GM12878 (cell line): ENCODE measurements around the gene DST.

ENCODE experiments used
- CBFB ChIP-seq: IDR thresholded peaks from 2 replicates; pipeline ENCODE4 v1.6.1; 2016; ENCODE audit warnings: antibody characterized with exemption, low read depth
- POLR2A ChIP-seq: IDR thresholded peaks from 2 replicates; pipeline ENCODE4 v1.6.1; 2011; ENCODE audit warnings: low read depth, mild to moderate bottlenecking, low read length
- POLR2AphosphoS2 ChIP-seq: IDR thresholded peaks from 2 replicates; pipeline ENCODE4 v1.6.1; 2011; ENCODE audit warnings: low read depth, mild to moderate bottlenecking, low read length, improper control_type of control experiment, moderate library complexity
- RFX5 ChIP-seq: IDR thresholded peaks from 2 replicates; pipeline ENCODE4 v1.6.1; 2011; ENCODE audit warnings: low read depth, low read length, improper control_type of control experiment
- SREBF2 ChIP-seq: IDR thresholded peaks from 2 replicates; pipeline ENCODE4 v1.6.1; 2012; ENCODE audit warnings: mild to moderate bottlenecking, low read length
- SUZ12 ChIP-seq: fragments of 200-600 bp; sonication (generic); IDR thresholded peaks from one replicate; pipeline ENCODE4 v1.6.1; 2018; ENCODE audit warnings: antibody characterized with exemption, mild to moderate bottlenecking; ENCODE audit not compliant: unreplicated experiment
- YY1 ChIP-seq: IDR thresholded peaks from 2 replicates; pipeline ENCODE4 v1.6.1; 2011; ENCODE audit warnings: low read depth, mild to moderate bottlenecking, low read length

DNA sequence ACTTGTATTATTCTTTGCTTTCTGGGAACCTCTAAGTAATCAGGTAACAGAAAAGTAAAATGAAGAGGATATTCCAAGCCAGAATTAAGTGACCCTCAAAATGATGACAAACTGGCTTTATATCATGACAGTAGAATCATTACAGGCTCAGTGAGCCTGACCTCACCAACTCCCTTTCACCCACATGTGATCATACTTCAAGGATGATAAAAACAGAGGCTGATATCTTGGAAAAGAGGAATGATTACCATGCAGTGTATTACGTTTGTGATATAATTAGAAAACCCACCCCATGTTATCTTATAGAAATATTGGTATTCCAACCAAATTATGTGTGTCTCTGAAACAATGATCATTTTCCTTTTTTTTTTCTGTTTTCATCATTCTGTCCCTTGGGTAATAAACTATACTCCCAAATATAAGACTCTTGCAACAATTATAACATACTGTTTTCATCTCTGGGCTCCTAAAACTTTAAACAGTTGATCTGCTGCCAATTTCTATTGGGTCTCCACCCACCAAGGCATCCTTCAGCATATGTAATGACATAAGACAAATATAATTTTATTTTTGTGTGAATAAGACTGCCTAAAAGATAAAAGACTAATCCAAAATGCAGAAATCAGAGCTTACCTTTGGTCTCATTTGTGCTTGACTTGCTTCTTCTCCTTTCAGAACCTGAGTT is 115.7 kb downstream of the DST start:
- TF ChIP-seq POLR2A = no peak
- no peak for TF ChIP-seq SUZ12
- no peak for TF ChIP-seq YY1
- TF ChIP-seq POLR2AphosphoS2 = no peak
- TF ChIP-seq CBFB = no peak
- no peak for TF ChIP-seq SREBF2
- no peak for TF ChIP-seq RFX5
